Measurements from ENCODE around the gene KIF27.

- TF ChIP-seq CTCF (IDR thresholded peaks at IDR 0.05) (no peak), EP300 (IDR thresholded peaks at IDR 0.05) (no peak), POLR2A (IDR thresholded peaks at IDR 0.05; ENCODE audit: low read depth) (no peak)
These were observed 10.8 kb upstream of the KIF27 start for GRCh38 chr9:83932011-83932410.

Measured in esophagus muscularis mucosa (tissue), 4 donors.